ENCODE data around the gene ANAPC15. TPM values are rescaled to one million over a fixed set of nuclear protein-coding genes. Genes with fewer than 3 reads are reported as not detected.
A peak's percentile ranks its signal among the peaks of the same experiment; 100 is the strongest.

Gene ANAPC15
- total and polyA plus RNA-seq, 2 of the 13 experiments (the other 11 are each of a cell fraction or from before 2014, with no cell fraction given), result 18.8 to 25.7 TPM

DNA sequence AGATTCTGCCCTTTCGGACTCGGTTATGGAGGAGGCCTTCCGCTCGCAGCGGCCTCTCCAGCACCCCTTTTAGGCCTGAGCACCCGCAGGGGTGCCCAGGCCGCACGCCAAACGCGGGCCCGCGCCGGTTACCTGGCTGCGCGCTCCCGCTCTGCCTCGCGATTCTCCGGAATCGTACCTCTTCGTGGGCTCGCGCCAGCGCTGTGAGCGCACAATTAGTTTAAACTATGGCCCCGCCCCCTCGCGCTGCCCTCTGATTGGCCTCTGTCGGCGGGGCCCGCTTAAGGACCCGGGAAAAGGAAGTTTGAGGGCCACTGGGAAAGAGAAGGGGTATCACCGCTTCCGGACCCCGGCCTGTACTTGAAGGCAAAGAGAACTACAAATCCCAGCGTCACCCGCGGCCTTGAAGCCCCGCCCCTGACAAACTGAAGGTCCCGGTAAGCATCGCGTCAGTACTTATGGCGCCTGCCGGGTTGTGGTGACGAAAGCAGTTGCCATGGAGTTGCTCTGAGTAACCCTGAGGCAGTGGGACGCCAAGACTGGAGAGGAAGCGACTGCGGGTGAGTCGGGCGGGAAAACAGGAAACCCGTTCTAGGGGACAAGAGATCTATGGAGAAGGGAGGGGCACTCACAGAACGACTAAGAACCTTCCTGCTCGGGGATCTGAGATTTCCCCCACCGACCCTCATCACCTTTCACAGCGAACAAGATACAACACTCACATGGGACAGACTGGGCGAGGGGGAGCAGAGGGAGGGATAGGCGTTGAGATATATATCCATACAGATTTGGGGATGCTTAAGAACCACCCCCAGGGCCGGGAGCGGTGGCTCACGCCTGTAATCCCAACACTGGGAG lies 31.9 kb downstream of the ANAPC15 start, which contains the start of the genes LRRC51 and NUMA1 (continued):
- TF ChIP-seq RARG (CRISPR knock-in tag; IDR thresholded peaks at IDR 0.05; ENCODE audit: low read depth) (no peak), SMAD9 (CRISPR knock-in tag; IDR thresholded peaks at IDR 0.05) (no peak), ZNF354B (CRISPR knock-in tag; IDR thresholded peaks at IDR 0.05) (no peak), MIER3 (CRISPR knock-in tag; IDR thresholded peaks at IDR 0.05; ENCODE audit: borderline replicate concordance) (peak; percentile 50; the same call in 1 of the 2 replicates), ZC3H13 (CRISPR knock-in tag; IDR thresholded peaks at IDR 0.05) (no peak), FIP1L1 (IDR thresholded peaks at IDR 0.05; ENCODE audit: borderline replicate concordance, insufficient read depth, low read depth, low read length) (no peak), HMG20A (CRISPR knock-in tag; IDR thresholded peaks at IDR 0.05; ENCODE audit: borderline replicate concordance) (no peak), ZNF781 (CRISPR knock-in tag; IDR thresholded peaks at IDR 0.05; ENCODE audit: borderline replicate concordance, not compliant biosample characterization) (no peak), CBX1 (IDR thresholded peaks at IDR 0.05; ENCODE audit: low read depth) (no peak), ZBTB20 (CRISPR knock-in tag; IDR thresholded peaks at IDR 0.05; ENCODE audit: borderline replicate concordance, low read depth) (no peak), MYNN (CRISPR knock-in tag; IDR thresholded peaks at IDR 0.05; ENCODE audit: low read depth) (no peak), ZNF564 (CRISPR knock-in tag; IDR thresholded peaks at IDR 0.05) (no peak), MED8 (CRISPR knock-in tag; IDR thresholded peaks at IDR 0.05; ENCODE audit: insufficient replicate concordance) (no peak), NR2F2 (IDR thresholded peaks at IDR 0.05; ENCODE audit: borderline replicate concordance, low read depth) (0 out of 2 replicates have a peak, but pooled peaks have one; percentile 23), MBD4 (IDR thresholded peaks at IDR 0.05; ENCODE audit: borderline replicate concordance, low read length) (no peak), ISL2 (CRISPR knock-in tag; IDR thresholded peaks at IDR 0.05) (0 out of 2 replicates have a peak, but pooled peaks have one; percentile 29), KLF12 (CRISPR knock-in tag; IDR thresholded peaks at IDR 0.05; ENCODE audit: borderline replicate concordance) (no peak), YY1 (IDR thresholded peaks at IDR 0.05; ENCODE audit: insufficient read depth, insufficient replicate concordance, low read depth, low read length) (peak; percentile 90)
- TF ChIP-seq, protein P1, sequence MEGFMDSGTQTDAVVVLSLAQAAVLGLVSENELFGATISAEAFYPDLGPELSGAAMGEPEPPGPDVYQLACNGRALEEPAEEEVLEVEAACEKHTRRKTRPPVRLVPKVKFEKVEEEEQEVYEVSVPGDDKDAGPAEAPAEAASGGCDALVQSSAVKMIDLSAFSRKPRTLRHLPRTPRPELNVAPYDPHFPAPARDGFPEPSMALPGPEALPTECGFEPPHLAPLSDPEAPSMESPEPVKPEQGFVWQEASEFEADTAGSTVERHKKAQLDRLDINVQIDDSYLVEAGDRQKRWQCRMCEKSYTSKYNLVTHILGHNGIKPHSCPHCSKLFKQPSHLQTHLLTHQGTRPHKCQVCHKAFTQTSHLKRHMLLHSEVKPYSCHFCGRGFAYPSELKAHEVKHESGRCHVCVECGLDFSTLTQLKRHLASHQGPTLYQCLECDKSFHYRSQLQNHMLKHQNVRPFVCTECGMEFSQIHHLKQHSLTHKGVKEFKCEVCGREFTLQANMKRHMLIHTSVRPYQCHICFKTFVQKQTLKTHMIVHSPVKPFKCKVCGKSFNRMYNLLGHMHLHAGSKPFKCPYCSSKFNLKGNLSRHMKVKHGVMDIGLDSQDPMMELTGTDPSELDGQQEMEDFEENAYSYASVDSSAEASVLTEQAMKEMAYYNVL (CRISPR knock-in tag; IDR thresholded peaks at IDR 0.05; ENCODE audit: borderline replicate concordance), result no peak; the same call in 1 of the 2 replicates
- TF ChIP-seq, protein P2, sequence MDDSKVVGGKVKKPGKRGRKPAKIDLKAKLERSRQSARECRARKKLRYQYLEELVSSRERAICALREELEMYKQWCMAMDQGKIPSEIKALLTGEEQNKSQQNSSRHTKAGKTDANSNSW (CRISPR knock-in tag; IDR thresholded peaks at IDR 0.05; ENCODE audit: borderline replicate concordance), result no peak
- TF ChIP-seq, protein P3, sequence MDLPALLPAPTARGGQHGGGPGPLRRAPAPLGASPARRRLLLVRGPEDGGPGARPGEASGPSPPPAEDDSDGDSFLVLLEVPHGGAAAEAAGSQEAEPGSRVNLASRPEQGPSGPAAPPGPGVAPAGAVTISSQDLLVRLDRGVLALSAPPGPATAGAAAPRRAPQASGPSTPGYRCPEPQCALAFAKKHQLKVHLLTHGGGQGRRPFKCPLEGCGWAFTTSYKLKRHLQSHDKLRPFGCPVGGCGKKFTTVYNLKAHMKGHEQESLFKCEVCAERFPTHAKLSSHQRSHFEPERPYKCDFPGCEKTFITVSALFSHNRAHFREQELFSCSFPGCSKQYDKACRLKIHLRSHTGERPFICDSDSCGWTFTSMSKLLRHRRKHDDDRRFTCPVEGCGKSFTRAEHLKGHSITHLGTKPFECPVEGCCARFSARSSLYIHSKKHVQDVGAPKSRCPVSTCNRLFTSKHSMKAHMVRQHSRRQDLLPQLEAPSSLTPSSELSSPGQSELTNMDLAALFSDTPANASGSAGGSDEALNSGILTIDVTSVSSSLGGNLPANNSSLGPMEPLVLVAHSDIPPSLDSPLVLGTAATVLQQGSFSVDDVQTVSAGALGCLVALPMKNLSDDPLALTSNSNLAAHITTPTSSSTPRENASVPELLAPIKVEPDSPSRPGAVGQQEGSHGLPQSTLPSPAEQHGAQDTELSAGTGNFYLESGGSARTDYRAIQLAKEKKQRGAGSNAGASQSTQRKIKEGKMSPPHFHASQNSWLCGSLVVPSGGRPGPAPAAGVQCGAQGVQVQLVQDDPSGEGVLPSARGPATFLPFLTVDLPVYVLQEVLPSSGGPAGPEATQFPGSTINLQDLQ (CRISPR knock-in tag; IDR thresholded peaks at IDR 0.05), result no peak
- TF ChIP-seq, protein P4, sequence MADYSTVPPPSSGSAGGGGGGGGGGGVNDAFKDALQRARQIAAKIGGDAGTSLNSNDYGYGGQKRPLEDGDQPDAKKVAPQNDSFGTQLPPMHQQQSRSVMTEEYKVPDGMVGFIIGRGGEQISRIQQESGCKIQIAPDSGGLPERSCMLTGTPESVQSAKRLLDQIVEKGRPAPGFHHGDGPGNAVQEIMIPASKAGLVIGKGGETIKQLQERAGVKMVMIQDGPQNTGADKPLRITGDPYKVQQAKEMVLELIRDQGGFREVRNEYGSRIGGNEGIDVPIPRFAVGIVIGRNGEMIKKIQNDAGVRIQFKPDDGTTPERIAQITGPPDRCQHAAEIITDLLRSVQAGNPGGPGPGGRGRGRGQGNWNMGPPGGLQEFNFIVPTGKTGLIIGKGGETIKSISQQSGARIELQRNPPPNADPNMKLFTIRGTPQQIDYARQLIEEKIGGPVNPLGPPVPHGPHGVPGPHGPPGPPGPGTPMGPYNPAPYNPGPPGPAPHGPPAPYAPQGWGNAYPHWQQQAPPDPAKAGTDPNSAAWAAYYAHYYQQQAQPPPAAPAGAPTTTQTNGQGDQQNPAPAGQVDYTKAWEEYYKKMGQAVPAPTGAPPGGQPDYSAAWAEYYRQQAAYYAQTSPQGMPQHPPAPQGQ (CRISPR knock-in tag; IDR thresholded peaks at IDR 0.05; ENCODE audit: borderline replicate concordance), result no peak
